Left ventricle myocardium inferior (tissue), 1 donor: Measurements from ENCODE around the gene PIGT. TPM values are rescaled to one million over a fixed set of nuclear protein-coding genes. Genes with fewer than 3 reads are reported as not detected.

ENCODE experiments used
- DNase-seq: peaks from one replicate; pipeline ENCODE4 v3.0.0-alpha.2; 2020
- H3K27ac ChIP-seq: fragments of 200-600 bp; replicated peaks from 2 replicates; pipeline ENCODE4 v1.8.0; 2021
- H3K27me3 ChIP-seq: fragments of 200-600 bp; 2 replicates; pipeline ENCODE4 v1.8.0; 2021; ENCODE audit warnings: low read depth
- H3K36me3 ChIP-seq: fragments of 200-600 bp; 2 replicates; pipeline ENCODE4 v1.8.0; 2021
- H3K4me1 ChIP-seq: fragments of 200-600 bp; 2 replicates; pipeline ENCODE4 v1.8.0; 2021
- H3K4me3 ChIP-seq: fragments of 200-600 bp; 2 replicates; pipeline ENCODE4 v1.8.0; 2021; ENCODE audit warnings: mild to moderate bottlenecking, moderate library complexity
- H3K9me3 ChIP-seq: fragments of 200-600 bp; replicated peaks from 2 replicates; pipeline ENCODE4 v1.8.0; 2021
- intact Hi-C: fragments of 100-400 bp; cut with micrococcal nuclease; formaldehyde crosslinking; loops from one replicate; pipeline ENCODE4 v1.11.0; 2022
- total RNA-seq: library from RNA; stranded (reverse); fragmentation: NEBNext Ultra II Directional; extraction: Animal tissue kit (Norgen Biotek cat#: 25700); gene quantifications from one replicate; pipeline ENCODE4 v1.2.1, GENCODE V29; 2021
- TF ChIP-seq, protein P1 (sequence below): fragments of 200-600 bp; IDR thresholded peaks from 2 replicates; pipeline ENCODE4 v1.8.0; 2021; ENCODE audit warnings: antibody characterized with exemption, mild to moderate bottlenecking, borderline replicate concordance
- donor health status: DM: no; HTN: yes; CAD: no; lungs with severe emphysema.

PIGT gene
- total RNA-seq, 1 donor from 2014 or later = 126 TPM

GRCh38 chr20:45412653-45413052 is 3.3 kb upstream of the PIGT start:
- no peaks in the 10 kb centered on the region for H3K9me3 ChIP-seq
- no peaks in the 10 kb centered on the region for H3K27me3 ChIP-seq
- no peak overlapping the region for H3K4me3 ChIP-seq
- TF ChIP-seq, protein P1, sequence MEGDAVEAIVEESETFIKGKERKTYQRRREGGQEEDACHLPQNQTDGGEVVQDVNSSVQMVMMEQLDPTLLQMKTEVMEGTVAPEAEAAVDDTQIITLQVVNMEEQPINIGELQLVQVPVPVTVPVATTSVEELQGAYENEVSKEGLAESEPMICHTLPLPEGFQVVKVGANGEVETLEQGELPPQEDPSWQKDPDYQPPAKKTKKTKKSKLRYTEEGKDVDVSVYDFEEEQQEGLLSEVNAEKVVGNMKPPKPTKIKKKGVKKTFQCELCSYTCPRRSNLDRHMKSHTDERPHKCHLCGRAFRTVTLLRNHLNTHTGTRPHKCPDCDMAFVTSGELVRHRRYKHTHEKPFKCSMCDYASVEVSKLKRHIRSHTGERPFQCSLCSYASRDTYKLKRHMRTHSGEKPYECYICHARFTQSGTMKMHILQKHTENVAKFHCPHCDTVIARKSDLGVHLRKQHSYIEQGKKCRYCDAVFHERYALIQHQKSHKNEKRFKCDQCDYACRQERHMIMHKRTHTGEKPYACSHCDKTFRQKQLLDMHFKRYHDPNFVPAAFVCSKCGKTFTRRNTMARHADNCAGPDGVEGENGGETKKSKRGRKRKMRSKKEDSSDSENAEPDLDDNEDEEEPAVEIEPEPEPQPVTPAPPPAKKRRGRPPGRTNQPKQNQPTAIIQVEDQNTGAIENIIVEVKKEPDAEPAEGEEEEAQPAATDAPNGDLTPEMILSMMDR = no peak
- intact Hi-C loops = no loop called here
- DNase-seq = no peak
- H3K27ac ChIP-seq = peak overlapping the region; percentile 100
- H3K36me3 ChIP-seq = peaks cover 35% of the 10 kb centered on the region
- peaks cover 68% of the 10 kb centered on the region for H3K4me1 ChIP-seq

DNA sequence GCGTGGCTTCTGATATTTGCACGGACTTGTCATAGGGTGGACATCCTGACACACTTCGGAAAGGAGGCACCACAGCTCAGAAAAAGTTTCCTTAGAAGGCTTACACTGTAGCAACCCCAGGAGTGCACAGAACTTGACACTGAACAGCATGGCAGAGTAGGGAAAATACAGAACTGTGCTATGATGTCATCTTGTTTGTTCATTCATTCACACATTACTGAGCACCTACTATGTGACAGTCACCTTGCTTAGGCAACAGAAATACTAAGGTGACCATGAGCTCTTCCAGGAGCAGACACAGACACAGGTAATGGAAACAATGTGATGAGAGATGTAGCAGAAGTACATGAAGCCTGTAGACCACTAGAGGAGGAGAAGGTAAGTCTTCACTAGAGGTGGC is 2.5 kb upstream of the PIGT start:
- DNase-seq = no peak
- intact Hi-C loops = no loop called here
- H3K4me1 ChIP-seq = peaks cover 68% of the 10 kb centered on the region
- no peak overlapping the region for H3K27ac ChIP-seq
- no peak overlapping the region for H3K4me3 ChIP-seq
- no peaks in the 10 kb centered on the region for H3K27me3 ChIP-seq
- H3K36me3 ChIP-seq = peaks cover 31% of the 10 kb centered on the region
- no peaks in the 10 kb centered on the region for H3K9me3 ChIP-seq
- TF ChIP-seq, protein P1 = no peak

- intact Hi-C loops = no loop called here
- H3K36me3 ChIP-seq = peaks cover 21% of the 10 kb centered on the region
- TF ChIP-seq, protein P1 = no peak
These were observed 976 bp downstream of the PIGT start for GRCh38 chr20:45416917-45417316.

DNA sequence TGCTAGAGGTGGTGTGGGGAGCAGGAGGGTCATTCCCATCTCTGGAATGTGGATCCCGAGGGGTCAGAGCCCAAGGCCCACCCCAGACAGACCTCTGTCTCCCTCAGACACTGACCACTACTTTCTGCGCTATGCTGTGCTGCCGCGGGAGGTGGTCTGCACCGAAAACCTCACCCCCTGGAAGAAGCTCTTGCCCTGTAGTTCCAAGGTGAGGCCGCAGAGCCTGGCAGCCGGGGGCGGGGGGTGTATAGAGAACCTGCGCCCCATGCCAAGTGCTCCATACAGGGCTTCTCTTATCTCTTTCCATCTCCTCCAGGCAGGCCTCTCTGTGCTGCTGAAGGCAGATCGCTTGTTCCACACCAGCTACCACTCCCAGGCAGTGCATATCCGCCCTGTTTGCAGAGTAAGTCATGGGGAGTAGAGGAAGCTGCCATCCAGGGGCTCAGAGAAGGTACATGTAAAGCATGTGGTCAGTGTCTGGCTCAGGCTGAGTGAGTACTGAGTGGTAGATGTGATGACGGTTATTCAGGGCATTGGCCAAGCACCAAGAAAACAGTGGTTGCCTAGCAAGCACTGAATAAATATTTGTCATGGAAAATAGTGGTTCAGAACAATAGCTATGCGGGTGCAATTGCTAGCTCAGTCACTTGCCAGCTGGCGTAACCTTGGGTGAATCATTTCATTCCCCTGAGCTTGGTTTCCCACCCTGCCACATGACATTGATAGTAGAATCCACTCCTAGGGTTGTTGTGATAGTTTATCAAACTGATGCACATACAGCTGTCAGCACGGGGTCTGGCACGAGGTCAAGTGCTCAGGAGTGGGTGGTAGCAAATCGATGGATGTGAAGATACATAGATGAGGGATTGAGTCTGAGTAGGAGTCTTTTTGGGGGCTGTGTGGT is 3.5 kb downstream of the PIGT start:
- DNase-seq = peak; percentile 61
- peaks cover 58% of the 10 kb centered on the region for H3K4me1 ChIP-seq
- H3K36me3 ChIP-seq = peaks cover 47% of the 10 kb centered on the region
- peak overlapping the region; percentile 25 for H3K4me3 ChIP-seq
- no peaks in the 10 kb centered on the region for H3K27me3 ChIP-seq
- no peaks in the 10 kb centered on the region for H3K9me3 ChIP-seq
- TF ChIP-seq, protein P1 = no peak
- intact Hi-C loops = no loop called here
- peak overlapping the region; percentile 89 for H3K27ac ChIP-seq

More at GRCh38 chr20:45416917-45417316, 976 bp downstream of the PIGT start:
- DNase-seq = no peak
- Histone ChIP-seq H3K27ac (peak overlapping the region; percentile 91), H3K9me3 (no peaks in the 10 kb centered on the region), H3K27me3 (no peaks in the 10 kb centered on the region), H3K4me1 (peaks cover 58% of the 10 kb centered on the region), H3K4me3 (peak overlapping the region; percentile 96)

DNA sequence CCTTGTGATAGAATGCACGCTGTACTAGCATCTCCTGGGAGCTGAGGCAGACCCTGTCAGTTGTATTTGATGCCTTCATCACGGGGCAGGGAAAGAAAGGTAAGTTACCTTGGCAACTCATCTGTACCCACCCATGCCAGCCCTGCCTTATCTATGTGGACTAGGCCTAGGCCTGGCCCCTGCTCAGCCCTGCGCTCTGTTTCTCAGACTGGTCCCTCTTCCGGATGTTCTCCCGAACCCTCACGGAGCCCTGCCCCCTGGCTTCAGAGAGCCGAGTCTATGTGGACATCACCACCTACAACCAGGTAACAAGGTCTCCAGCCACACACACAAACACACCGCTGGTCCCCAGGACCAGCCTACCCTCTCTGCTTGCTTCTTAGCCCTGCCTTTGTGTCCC is 4.2 kb downstream of the PIGT start:
- intact Hi-C loops = no loop called here
- Histone ChIP-seq H3K27me3 (no peaks in the 10 kb centered on the region), H3K27ac (peak overlapping the region; percentile 89), H3K4me3 (no peak overlapping the region), H3K36me3 (peaks cover 53% of the 10 kb centered on the region), H3K4me1 (peaks cover 57% of the 10 kb centered on the region), H3K9me3 (no peaks in the 10 kb centered on the region)
- no peak for DNase-seq
- TF ChIP-seq, protein P1 = no peak
